ENCODE data around the gene ZNF689.
A peak's percentile ranks its signal among the peaks of the same experiment; 100 is the strongest.

ZNF689 gene

DNA sequence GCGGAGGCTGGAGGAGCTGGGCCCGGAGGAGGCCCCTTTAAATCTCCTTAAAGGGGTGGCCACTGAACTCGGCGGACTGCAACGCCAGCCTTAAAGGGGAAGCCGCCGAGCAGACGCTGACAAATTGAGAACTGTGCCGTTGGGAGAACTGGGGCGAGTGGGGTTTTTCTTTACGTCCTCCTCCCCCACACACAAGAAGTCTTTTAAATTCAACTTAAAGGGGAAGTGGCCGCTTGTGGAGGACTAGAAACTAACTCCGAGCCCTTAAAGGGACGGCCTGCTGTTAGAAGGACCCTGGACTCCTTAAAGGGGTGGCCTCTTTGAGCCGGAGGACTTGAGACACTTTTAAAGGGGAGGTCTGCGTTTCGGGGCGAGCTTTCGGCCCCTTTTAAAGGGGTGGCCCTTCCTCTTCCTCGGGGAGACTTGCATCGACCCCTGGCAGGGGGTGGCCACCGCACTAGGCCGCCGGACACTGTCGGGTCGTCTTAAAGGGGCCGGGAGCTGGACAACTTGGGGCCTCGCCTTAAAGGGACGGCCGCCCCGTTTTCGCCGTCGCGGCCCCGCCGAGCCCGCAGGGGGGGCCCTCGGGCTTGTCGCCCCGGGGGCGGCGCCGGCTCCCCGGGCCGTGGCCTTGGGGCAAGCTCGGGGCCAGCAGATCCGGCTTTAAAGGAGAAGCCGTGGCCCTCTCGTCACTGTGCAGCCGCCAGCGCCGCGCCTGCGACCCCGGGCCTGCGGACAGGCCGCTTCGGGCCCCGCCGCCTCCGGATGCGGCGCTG, 48.7 kb upstream of the ZNF689 start (continued):
- TF ChIP-seq, protein P1, sequence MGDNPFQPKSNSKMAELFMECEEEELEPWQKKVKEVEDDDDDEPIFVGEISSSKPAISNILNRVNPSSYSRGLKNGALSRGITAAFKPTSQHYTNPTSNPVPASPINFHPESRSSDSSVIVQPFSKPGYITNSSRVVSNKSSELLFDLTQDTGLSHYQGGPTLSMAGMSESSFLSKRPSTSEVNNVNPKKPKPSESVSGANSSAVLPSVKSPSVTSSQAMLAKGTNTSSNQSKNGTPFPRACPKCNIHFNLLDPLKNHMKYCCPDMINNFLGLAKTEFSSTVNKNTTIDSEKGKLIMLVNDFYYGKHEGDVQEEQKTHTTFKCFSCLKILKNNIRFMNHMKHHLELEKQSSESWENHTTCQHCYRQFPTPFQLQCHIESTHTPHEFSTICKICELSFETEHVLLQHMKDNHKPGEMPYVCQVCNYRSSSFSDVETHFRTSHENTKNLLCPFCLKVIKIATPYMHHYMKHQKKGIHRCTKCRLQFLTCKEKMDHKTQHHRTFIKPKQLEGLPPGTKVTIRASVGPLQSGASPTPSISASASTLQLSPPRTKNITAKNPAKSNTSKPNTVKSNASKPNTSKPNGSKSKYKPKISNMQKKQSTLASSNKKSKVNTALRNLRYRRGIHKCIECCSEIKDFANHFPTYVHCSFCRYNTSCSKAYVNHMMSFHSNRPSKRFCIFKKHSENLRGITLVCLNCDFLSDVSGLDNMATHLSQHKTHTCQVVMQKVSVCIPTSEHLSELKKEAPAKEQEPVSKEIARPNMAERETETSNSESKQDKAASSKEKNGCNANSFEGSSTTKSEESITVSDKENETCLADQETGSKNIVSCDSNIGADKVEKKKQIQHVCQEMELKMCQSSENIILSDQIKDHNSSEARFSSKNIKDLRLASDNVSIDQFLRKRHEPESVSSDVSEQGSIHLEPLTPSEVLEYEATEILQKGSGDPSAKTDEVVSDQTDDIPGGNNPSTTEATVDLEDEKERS (tag by site-specific recombination; IDR thresholded peaks at IDR 0.05), result no peak
- no peak for TF ChIP-seq ZNF37A (tag by site-specific recombination; IDR thresholded peaks at IDR 0.05)
- TF ChIP-seq, protein P2, sequence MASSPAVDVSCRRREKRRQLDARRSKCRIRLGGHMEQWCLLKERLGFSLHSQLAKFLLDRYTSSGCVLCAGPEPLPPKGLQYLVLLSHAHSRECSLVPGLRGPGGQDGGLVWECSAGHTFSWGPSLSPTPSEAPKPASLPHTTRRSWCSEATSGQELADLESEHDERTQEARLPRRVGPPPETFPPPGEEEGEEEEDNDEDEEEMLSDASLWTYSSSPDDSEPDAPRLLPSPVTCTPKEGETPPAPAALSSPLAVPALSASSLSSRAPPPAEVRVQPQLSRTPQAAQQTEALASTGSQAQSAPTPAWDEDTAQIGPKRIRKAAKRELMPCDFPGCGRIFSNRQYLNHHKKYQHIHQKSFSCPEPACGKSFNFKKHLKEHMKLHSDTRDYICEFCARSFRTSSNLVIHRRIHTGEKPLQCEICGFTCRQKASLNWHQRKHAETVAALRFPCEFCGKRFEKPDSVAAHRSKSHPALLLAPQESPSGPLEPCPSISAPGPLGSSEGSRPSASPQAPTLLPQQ (tag by site-specific recombination; IDR thresholded peaks at IDR 0.05), result peak; percentile 100
- TF ChIP-seq ZFP3 (tag by site-specific recombination; IDR thresholded peaks at IDR 0.05; ENCODE audit: low read depth), result no peak
- TF ChIP-seq KLF9 (tag by site-specific recombination; IDR thresholded peaks at IDR 0.05; ENCODE audit: low read depth), result no peak
- peak; percentile 17; the same call in 1 of the 2 replicates for TF ChIP-seq ZEB2 (tag by site-specific recombination; IDR thresholded peaks at IDR 0.05)
- peak; percentile 86 for TF ChIP-seq ZSCAN30 (tag by site-specific recombination; IDR thresholded peaks at IDR 0.05)
- no peak for TF ChIP-seq GLI4 (tag by site-specific recombination; IDR thresholded peaks at IDR 0.05)
- no peak for TF ChIP-seq ZNF473 (tag by site-specific recombination; IDR thresholded peaks at IDR 0.05)
- TF ChIP-seq ZNF214 (tag by site-specific recombination; IDR thresholded peaks at IDR 0.05; ENCODE audit: borderline replicate concordance), result no peak
- TF ChIP-seq ZNF311 (tag by site-specific recombination; IDR thresholded peaks at IDR 0.05; ENCODE audit: borderline replicate concordance), result no peak
- no peak for TF ChIP-seq ZSCAN23 (tag by site-specific recombination; IDR thresholded peaks at IDR 0.05)
- TF ChIP-seq ZNF114 (tag by site-specific recombination; IDR thresholded peaks at IDR 0.05), result no peak
- TF ChIP-seq, protein P3, sequence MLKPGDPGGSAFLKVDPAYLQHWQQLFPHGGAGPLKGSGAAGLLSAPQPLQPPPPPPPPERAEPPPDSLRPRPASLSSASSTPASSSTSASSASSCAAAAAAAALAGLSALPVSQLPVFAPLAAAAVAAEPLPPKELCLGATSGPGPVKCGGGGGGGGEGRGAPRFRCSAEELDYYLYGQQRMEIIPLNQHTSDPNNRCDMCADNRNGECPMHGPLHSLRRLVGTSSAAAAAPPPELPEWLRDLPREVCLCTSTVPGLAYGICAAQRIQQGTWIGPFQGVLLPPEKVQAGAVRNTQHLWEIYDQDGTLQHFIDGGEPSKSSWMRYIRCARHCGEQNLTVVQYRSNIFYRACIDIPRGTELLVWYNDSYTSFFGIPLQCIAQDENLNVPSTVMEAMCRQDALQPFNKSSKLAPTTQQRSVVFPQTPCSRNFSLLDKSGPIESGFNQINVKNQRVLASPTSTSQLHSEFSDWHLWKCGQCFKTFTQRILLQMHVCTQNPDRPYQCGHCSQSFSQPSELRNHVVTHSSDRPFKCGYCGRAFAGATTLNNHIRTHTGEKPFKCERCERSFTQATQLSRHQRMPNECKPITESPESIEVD (tag by site-specific recombination; IDR thresholded peaks at IDR 0.05), result 0 out of 2 replicates have a peak, but pooled peaks have one; percentile 19
- TF ChIP-seq, protein P4, sequence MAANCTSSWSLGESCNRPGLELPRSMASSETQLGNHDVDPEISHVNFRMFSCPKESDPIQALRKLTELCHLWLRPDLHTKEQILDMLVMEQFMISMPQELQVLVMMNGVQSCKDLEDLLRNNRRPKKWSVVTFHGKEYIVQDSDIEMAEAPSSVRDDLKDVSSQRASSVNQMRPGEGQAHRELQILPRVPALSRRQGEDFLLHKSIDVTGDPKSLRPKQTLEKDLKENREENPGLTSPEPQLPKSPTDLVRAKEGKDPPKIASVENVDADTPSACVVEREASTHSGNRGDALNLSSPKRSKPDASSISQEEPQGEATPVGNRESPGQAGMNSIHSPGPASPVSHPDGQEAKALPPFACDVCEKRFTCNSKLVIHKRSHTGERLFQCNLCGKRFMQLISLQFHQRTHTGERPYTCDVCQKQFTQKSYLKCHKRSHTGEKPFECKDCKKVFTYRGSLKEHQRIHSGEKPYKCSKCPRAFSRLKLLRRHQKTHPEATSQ (tag by site-specific recombination; IDR thresholded peaks at IDR 0.05), result no peak

DNA sequence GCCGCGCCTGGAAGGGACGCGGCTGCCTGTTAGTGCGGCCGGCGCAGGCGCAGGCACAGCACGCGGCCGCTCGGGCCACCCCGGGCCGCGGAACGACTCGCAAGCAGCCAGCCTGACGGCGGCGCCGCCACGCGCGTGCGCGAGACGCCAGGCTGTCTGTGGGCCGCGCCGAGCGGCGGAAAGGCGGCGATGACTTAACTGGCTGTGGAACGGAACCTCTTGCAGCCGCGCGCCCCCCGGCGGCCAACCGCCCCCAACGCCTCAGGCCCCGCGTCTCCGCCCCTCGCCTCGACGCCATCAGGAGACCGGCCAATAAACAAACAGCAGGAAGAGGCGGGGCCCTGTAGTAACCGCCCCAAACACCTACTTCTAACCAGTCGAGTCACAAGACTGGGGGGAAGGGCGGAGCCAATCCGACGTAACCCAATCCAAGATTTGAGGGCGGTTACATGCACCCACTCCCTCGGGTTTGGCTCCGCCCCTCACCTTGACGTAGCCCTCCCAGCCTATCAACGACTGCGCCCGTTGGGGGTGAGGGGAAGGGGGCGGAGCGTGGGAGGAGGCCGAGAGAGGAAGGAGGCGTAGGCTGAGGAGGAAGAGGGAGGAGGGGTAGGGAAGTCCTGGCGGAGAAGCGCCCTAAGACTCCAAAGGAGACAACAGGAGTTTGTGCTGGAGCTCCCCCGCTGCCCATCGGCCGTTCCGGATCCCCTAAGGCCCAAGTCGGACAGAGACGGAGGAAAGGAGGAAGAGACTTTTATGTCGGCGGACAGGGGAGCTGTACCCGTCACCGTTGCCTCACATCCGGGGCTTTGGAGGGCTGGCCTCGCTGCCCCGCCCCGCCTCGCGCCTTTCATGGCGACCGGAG, 47.9 kb upstream of the ZNF689 start, which contains the start of gene FBRS:
Gene FBRS (plus strand): TSS at position 566 of the 865 bp plus-strand sequence. CDS start 1,088 bp downstream, outside the sequence.
- CTCF ChIA-PET, result interaction anchor here (0.5 to 4.1 kb wide), 9 partner anchors 8 to 279 kb away, joined by 3 to 43 read pairs (median 4); partner anchors contain the start of gene PRR14
- POLR2A ChIA-PET, result interaction anchor here (0.5 to 2.6 kb wide), 25 partner anchors 8 to 605 kb away, joined by 3 to 29 read pairs (median 4); partner anchors contain the start of genes ALDOA, CORO1A, DCTPP1 and PHKG2
- H3K36me3 ChIP-seq (ENCODE audit: control insufficient read depth in 2 of 2, insufficient read depth in 1 of 2, low read length in 2 of 2), result peaks cover 29 to 70% of the 10 kb centered on the region in 2 experiments; a peak in 2 of 3 replicates
- H3K9me3 ChIP-seq (ENCODE audit: control insufficient read depth, insufficient read depth, low read depth, low read length), result no peaks in the 10 kb centered on the region
- peaks cover 7% of the 10 kb centered on the region for H3K4me1 ChIP-seq (ENCODE audit: control insufficient read depth, insufficient read depth, low read length)
- H3K27ac ChIP-seq (ENCODE audit: extremely low read depth, low read depth, low read length), result peak within 1 kb of the TSS; percentile 95
- H3K4me3 ChIP-seq (ENCODE audit: low read depth, low read length), result peak within 1 kb of the TSS; percentile 91
- no peak for TF ChIP-seq GLI2 (tag by site-specific recombination; IDR thresholded peaks at IDR 0.05; ENCODE audit: borderline replicate concordance, low read depth)
- TF ChIP-seq, protein P5, sequence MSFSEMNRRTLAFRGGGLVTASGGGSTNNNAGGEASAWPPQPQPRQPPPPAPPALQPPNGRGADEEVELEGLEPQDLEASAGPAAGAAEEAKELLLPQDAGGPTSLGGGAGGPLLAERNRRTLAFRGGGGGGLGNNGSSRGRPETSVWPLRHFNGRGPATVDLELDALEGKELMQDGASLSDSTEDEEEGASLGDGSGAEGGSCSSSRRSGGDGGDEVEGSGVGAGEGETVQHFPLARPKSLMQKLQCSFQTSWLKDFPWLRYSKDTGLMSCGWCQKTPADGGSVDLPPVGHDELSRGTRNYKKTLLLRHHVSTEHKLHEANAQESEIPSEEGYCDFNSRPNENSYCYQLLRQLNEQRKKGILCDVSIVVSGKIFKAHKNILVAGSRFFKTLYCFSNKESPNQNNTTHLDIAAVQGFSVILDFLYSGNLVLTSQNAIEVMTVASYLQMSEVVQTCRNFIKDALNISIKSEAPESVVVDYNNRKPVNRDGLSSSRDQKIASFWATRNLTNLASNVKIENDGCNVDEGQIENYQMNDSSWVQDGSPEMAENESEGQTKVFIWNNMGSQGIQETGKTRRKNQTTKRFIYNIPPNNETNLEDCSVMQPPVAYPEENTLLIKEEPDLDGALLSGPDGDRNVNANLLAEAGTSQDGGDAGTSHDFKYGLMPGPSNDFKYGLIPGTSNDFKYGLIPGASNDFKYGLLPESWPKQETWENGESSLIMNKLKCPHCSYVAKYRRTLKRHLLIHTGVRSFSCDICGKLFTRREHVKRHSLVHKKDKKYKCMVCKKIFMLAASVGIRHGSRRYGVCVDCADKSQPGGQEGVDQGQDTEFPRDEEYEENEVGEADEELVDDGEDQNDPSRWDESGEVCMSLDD (tag by site-specific recombination; IDR thresholded peaks at IDR 0.05), result no peak
- no peak for TF ChIP-seq SALL2 (tag by site-specific recombination; IDR thresholded peaks at IDR 0.05; ENCODE audit: borderline replicate concordance)
- TF ChIP-seq ZNF223 (tag by site-specific recombination; IDR thresholded peaks at IDR 0.05), result no peak
- peak; percentile 50 for TF ChIP-seq ZNF654 (tag by site-specific recombination; IDR thresholded peaks at IDR 0.05; ENCODE audit: low read depth)
- no peak for TF ChIP-seq ZNF416 (tag by site-specific recombination; IDR thresholded peaks at IDR 0.05)
- TF ChIP-seq ZNF791 (tag by site-specific recombination; IDR thresholded peaks at IDR 0.05), result no peak
- peak; percentile 95; the same call in 1 of the 2 replicates for TF ChIP-seq ZNF335 (tag by site-specific recombination; conservative IDR thresholded peaks at IDR 0.05)
- TF ChIP-seq SETDB1 (IDR thresholded peaks at IDR 0.05; ENCODE audit: insufficient read length, low read length), result no peak

All from HEK293 (cell line).